ENCODE measurements around the gene SH2D5. TPM values are rescaled to one million over a fixed set of nuclear protein-coding genes. Genes with fewer than 3 reads are reported as not detected.

The SH2D5 gene
- total RNA-seq, 1 experiment from 2014 or later = 10.4 TPM

DNA sequence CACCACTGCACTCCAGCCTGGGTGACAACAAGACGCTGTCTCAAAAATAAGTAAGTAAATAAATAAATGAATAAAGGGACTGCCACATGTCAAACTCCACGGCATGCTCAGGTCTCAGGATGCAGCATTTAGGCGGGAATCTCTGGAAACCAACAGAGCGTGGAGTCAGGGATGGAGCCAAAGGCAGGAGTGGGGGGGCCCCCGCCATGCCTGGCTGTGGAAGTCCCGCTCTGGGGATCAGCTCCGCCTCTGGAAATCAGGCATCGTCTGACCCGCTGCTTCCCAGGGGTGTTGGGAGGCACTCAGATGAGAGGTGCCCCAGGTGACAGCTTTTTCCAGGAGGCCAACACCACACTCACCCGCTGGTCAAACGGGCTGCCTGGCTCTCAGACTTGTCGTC is 34.9 kb downstream of the SH2D5 start (continued):
- TF ChIP-seq, protein P1, sequence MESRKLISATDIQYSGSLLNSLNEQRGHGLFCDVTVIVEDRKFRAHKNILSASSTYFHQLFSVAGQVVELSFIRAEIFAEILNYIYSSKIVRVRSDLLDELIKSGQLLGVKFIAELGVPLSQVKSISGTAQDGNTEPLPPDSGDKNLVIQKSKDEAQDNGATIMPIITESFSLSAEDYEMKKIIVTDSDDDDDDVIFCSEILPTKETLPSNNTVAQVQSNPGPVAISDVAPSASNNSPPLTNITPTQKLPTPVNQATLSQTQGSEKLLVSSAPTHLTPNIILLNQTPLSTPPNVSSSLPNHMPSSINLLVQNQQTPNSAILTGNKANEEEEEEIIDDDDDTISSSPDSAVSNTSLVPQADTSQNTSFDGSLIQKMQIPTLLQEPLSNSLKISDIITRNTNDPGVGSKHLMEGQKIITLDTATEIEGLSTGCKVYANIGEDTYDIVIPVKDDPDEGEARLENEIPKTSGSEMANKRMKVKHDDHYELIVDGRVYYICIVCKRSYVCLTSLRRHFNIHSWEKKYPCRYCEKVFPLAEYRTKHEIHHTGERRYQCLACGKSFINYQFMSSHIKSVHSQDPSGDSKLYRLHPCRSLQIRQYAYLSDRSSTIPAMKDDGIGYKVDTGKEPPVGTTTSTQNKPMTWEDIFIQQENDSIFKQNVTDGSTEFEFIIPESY (IDR thresholded peaks at IDR 0.05; ENCODE audit: extremely low read depth, insufficient replicate concordance, low read length) = no peak
- TF ChIP-seq, protein P2, sequence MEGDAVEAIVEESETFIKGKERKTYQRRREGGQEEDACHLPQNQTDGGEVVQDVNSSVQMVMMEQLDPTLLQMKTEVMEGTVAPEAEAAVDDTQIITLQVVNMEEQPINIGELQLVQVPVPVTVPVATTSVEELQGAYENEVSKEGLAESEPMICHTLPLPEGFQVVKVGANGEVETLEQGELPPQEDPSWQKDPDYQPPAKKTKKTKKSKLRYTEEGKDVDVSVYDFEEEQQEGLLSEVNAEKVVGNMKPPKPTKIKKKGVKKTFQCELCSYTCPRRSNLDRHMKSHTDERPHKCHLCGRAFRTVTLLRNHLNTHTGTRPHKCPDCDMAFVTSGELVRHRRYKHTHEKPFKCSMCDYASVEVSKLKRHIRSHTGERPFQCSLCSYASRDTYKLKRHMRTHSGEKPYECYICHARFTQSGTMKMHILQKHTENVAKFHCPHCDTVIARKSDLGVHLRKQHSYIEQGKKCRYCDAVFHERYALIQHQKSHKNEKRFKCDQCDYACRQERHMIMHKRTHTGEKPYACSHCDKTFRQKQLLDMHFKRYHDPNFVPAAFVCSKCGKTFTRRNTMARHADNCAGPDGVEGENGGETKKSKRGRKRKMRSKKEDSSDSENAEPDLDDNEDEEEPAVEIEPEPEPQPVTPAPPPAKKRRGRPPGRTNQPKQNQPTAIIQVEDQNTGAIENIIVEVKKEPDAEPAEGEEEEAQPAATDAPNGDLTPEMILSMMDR (IDR thresholded peaks at IDR 0.05 in 2 of 3, conservative IDR thresholded peaks at IDR 0.05 in 1 of 3; ENCODE audit: borderline replicate concordance in 1 of 3, insufficient read depth in 1 of 3, low read depth in 2 of 3, low read length in 2 of 3) = no peak
- TF ChIP-seq EZH2phosphoT487 (IDR thresholded peaks at IDR 0.05; ENCODE audit: borderline replicate concordance) (no peak), SRF (IDR thresholded peaks at IDR 0.05; ENCODE audit: low read depth) (no peak), RAD21 (IDR thresholded peaks at IDR 0.05; ENCODE audit: low read depth) (no peak), FOSL1 (IDR thresholded peaks at IDR 0.05; ENCODE audit: low read depth) (no peak), POLR2A (IDR thresholded peaks at IDR 0.05; ENCODE audit: borderline replicate concordance, extremely low read depth, insufficient read depth, insufficient read length) (no peak)
- TF ChIP-seq, protein P3, sequence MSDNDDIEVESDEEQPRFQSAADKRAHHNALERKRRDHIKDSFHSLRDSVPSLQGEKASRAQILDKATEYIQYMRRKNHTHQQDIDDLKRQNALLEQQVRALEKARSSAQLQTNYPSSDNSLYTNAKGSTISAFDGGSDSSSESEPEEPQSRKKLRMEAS (IDR thresholded peaks at IDR 0.05) = no peak
